RKO (cell line): ENCODE measurements around the gene KIF3C.
"Not testable (repeated sequence)": the region's sequence is repeated elsewhere in the genome, so short reads cannot be mapped to it uniquely, and the experiment has no call there.

Experiments used
- DNase-seq: peaks from one replicate; pipeline ENCODE4 v3.0.0-alpha.2; 2016; ENCODE audit warnings: low spot score

KIF3C gene

GRCh38 chr2:25999406-25999805 lies 17.1 kb upstream of the KIF3C start:
- DNase-seq = not testable (repeated sequence)

GRCh38 chr2:25998816-25999383 lies 16.6 kb upstream of the KIF3C start:
- not testable (repeated sequence) for DNase-seq

GRCh38 chr2:25996844-25997243 lies 14.5 kb upstream of the KIF3C start:
- DNase-seq = no peak

- DNase-seq = no peak
Measured at GRCh38 chr2:25994509-25994908, 12.2 kb upstream of the KIF3C start.

- DNase-seq = no peak
Measured at GRCh38 chr2:25993049-25993448, 10.8 kb upstream of the KIF3C start.

GRCh38 chr2:25992556-25992955 lies 10.3 kb upstream of the KIF3C start:
- no peak for DNase-seq

- DNase-seq = no peak
Measured at GRCh38 chr2:25991965-25992364, 9.7 kb upstream of the KIF3C start.

- DNase-seq = no peak
Measured at GRCh38 chr2:25989154-25989553, 6.9 kb upstream of the KIF3C start.

- DNase-seq = no peak
Measured at GRCh38 chr2:25988134-25988533, 5.8 kb upstream of the KIF3C start.

GRCh38 chr2:25983735-25984134 lies 1.4 kb upstream of the KIF3C start:
- no peak for DNase-seq

- no peak for DNase-seq
Measured at GRCh38 chr2:25982968-25983280, 627 bp upstream of the KIF3C start.

- no peak for DNase-seq
Measured at GRCh38 chr2:25981596-25982272, 563 bp downstream of the KIF3C start.

GRCh38 chr2:25980951-25981350 lies 1.3 kb downstream of the KIF3C start:
- no peak for DNase-seq

GRCh38 chr2:25980076-25980887 lies 2.0 kb downstream of the KIF3C start:
- DNase-seq = no peak

GRCh38 chr2:25979001-25979400 lies 3.3 kb downstream of the KIF3C start:
- no peak for DNase-seq

- no peak for DNase-seq
Measured at GRCh38 chr2:25977768-25978167, 4.5 kb downstream of the KIF3C start.

- no peak for DNase-seq
Measured at GRCh38 chr2:25976983-25977741, 5.1 kb downstream of the KIF3C start.

GRCh38 chr2:25972049-25972823 lies 10.1 kb downstream of the KIF3C start:
- no peak for DNase-seq

GRCh38 chr2:25971596-25971995 lies 10.7 kb downstream of the KIF3C start:
- no peak for DNase-seq

- no peak for DNase-seq
Measured at GRCh38 chr2:25966531-25967270, 15.6 kb downstream of the KIF3C start.

GRCh38 chr2:25964891-25965290 lies 17.4 kb downstream of the KIF3C start:
- no peak for DNase-seq
